HEK293T (cell line): ENCODE results near the gene GPD1L.

Experiments used
- CTCF ChIA-PET: fragments of 350-600 bp; formaldehyde crosslinking; extraction: SDS; loops from one replicate; lab custom pipeline; 2021; ENCODE audit warnings: antibody characterized with exemption, inconsistent platforms; lab: Yijun Ruan, JAX
- POLR2A ChIA-PET: fragments of 350-600 bp; formaldehyde crosslinking; extraction: SDS; loops from one replicate; lab custom pipeline; 2020; ENCODE audit warnings: antibody characterized with exemption, inconsistent platforms; lab: Yijun Ruan, JAX
- DNase-seq: peaks from one replicate; pipeline ENCODE4 v3.0.0; 2012; ENCODE audit warnings: mixed read lengths; ENCODE audit errors: extremely low spot score
- ARNT ChIP-seq: fragments of 450-650 bp; IDR thresholded peaks from 2 replicates; pipeline ENCODE4 v1.6.1; 2017; ENCODE audit warnings: mild to moderate bottlenecking
- BHLHE40 ChIP-seq: fragments of 450-650 bp; IDR thresholded peaks from 2 replicates; pipeline ENCODE4 v1.6.1; 2016; ENCODE audit warnings: mild to moderate bottlenecking, moderate library complexity, borderline replicate concordance
- CTBP1 ChIP-seq: fragments of 450-650 bp; IDR thresholded peaks from 2 replicates; pipeline ENCODE4 v1.6.1; 2016; ENCODE audit warnings: borderline replicate concordance
- ELF4 ChIP-seq: fragments of 450-650 bp; IDR thresholded peaks from 2 replicates; pipeline ENCODE4 v1.6.1; 2017; ENCODE audit warnings: antibody characterized with exemption
- FOXA1 ChIP-seq: fragments of 450-650 bp; IDR thresholded peaks from 2 replicates; pipeline ENCODE4 v1.6.1; 2016; ENCODE audit warnings: mild to moderate bottlenecking
- FOXK2 ChIP-seq: fragments of 450-650 bp; IDR thresholded peaks from 2 replicates; pipeline ENCODE4 v1.6.1; 2016; ENCODE audit warnings: mild to moderate bottlenecking
- FOXM1 ChIP-seq: fragments of 450-650 bp; IDR thresholded peaks from 2 replicates; pipeline ENCODE4 v1.6.1; 2017; ENCODE audit warnings: mild to moderate bottlenecking, borderline replicate concordance
- HDGF ChIP-seq: fragments of 450-650 bp; IDR thresholded peaks from 2 replicates; pipeline ENCODE4 v1.6.1; 2017; ENCODE audit warnings: antibody characterized with exemption, borderline replicate concordance
- L3MBTL2 ChIP-seq: fragments of 450-650 bp; conservative IDR thresholded peaks from 2 replicates; pipeline ENCODE4 v1.6.1; 2016; ENCODE audit warnings: mild to moderate bottlenecking
- LEF1 ChIP-seq: fragments of 450-650 bp; IDR thresholded peaks from 2 replicates; pipeline ENCODE4 v1.6.1; 2017; ENCODE audit warnings: mild to moderate bottlenecking, borderline replicate concordance
- NFRKB ChIP-seq: fragments of 450-650 bp; IDR thresholded peaks from 2 replicates; pipeline ENCODE4 v1.6.1; 2016; ENCODE audit warnings: mild to moderate bottlenecking, moderate library complexity
- PKNOX1 ChIP-seq: fragments of 450-650 bp; IDR thresholded peaks from 2 replicates; pipeline ENCODE4 v1.6.1; 2016
- SP1 ChIP-seq: fragments of 450-650 bp; IDR thresholded peaks from 2 replicates; pipeline ENCODE4 v1.6.1; 2017
- SUZ12 ChIP-seq: fragments of 450-650 bp; IDR thresholded peaks from 2 replicates; pipeline ENCODE4 v1.6.1; 2016; ENCODE audit warnings: mild to moderate bottlenecking
- TARDBP ChIP-seq: fragments of 450-650 bp; IDR thresholded peaks from 2 replicates; pipeline ENCODE4 v1.6.1; 2016
- ZNF384 ChIP-seq: fragments of 450-650 bp; IDR thresholded peaks from 2 replicates; pipeline ENCODE4 v1.6.1; 2016

Gene GPD1L

GRCh38 chr3:32203854-32204253 is 97.4 kb downstream of the GPD1L start:
- TF ChIP-seq SP1 (no peak), PKNOX1 (no peak), HDGF (no peak), NFRKB (no peak), CTBP1 (no peak), ZNF384 (no peak)
- CTCF ChIA-PET = no interaction called here
- DNase-seq = no peak
- POLR2A ChIA-PET = no interaction called here

- no peak for DNase-seq
- no peak for TF ChIP-seq FOXA1
- no peak for TF ChIP-seq CTBP1
- no peak for TF ChIP-seq LEF1
- TF ChIP-seq ARNT = no peak
- TF ChIP-seq BHLHE40 = no peak
- no peak for TF ChIP-seq NFRKB
- no peak for TF ChIP-seq FOXM1
- TF ChIP-seq HDGF = no peak
- TF ChIP-seq SUZ12 = no peak
- no peak for TF ChIP-seq L3MBTL2
- TF ChIP-seq PKNOX1 = no peak
- TF ChIP-seq ZNF384 = no peak
- TF ChIP-seq ELF4 = no peak
- TF ChIP-seq TARDBP = no peak
- no peak for TF ChIP-seq FOXK2
- TF ChIP-seq SP1 = no peak
Measured at GRCh38 chr3:32208447-32208846, 102.0 kb downstream of the GPD1L start.

GRCh38 chr3:32215185-32215584 is 108.8 kb downstream of the GPD1L start:
- ChIA-PET POLR2A (no interaction called here), CTCF (no interaction called here)
- no peak for DNase-seq
- TF ChIP-seq FOXM1 = no peak
- no peak for TF ChIP-seq ELF4
- TF ChIP-seq FOXA1 = no peak
- no peak for TF ChIP-seq PKNOX1
- TF ChIP-seq BHLHE40 = no peak
- TF ChIP-seq L3MBTL2 = no peak
- no peak for TF ChIP-seq SP1
- TF ChIP-seq CTBP1 = no peak
- TF ChIP-seq SUZ12 = no peak
- no peak for TF ChIP-seq ZNF384
- no peak for TF ChIP-seq TARDBP
- TF ChIP-seq LEF1 = no peak
- no peak for TF ChIP-seq HDGF
- TF ChIP-seq FOXK2 = no peak
- no peak for TF ChIP-seq ARNT
- no peak for TF ChIP-seq NFRKB

More at GRCh38 chr3:32208447-32208846, 102.0 kb downstream of the GPD1L start:
- POLR2A ChIA-PET = no interaction called here
- CTCF ChIA-PET = no interaction called here

- POLR2A ChIA-PET = no interaction called here
- no peak for TF ChIP-seq SP1
- no peak for TF ChIP-seq ELF4
- no peak for TF ChIP-seq LEF1
- no peak for TF ChIP-seq FOXA1
- TF ChIP-seq L3MBTL2 = no peak
- no peak for TF ChIP-seq CTBP1
- TF ChIP-seq ZNF384 = no peak
- TF ChIP-seq ARNT = no peak
- no peak for TF ChIP-seq SUZ12
- TF ChIP-seq PKNOX1 = no peak
- no peak for TF ChIP-seq BHLHE40
- TF ChIP-seq FOXK2 = no peak
- no peak for TF ChIP-seq NFRKB
- TF ChIP-seq TARDBP = no peak
- no peak for DNase-seq
- CTCF ChIA-PET = no interaction called here
Measured at GRCh38 chr3:32216172-32216783, 109.9 kb downstream of the GPD1L start.

GRCh38 chr3:32217339-32217738 is 110.9 kb downstream of the GPD1L start:
- ChIA-PET POLR2A (no interaction called here), CTCF (interaction anchor here (0.7 kb wide), 1 partner anchor 199 kb away, joined by 3 read pairs; no protein-coding TSS in a partner anchor)
- TF ChIP-seq NFRKB (no peak), L3MBTL2 (no peak), PKNOX1 (no peak), ELF4 (no peak), HDGF (no peak), LEF1 (no peak), TARDBP (no peak), FOXK2 (no peak)
- no peak for DNase-seq
